PFSK-1 (cell line): ENCODE data around the gene FGGY.

Experiments used
- FOXP2 ChIP-seq: optimal IDR thresholded peaks from 2 replicates; pipeline ENCODE3; 2011; ENCODE audit warnings: borderline replicate concordance, control low read depth, inconsistent platforms; ENCODE audit not compliant: insufficient read depth; ENCODE audit errors: extremely low read length, extremely low read depth
- POLR2AphosphoS5 ChIP-seq: IDR thresholded peaks from 2 replicates; pipeline ENCODE4 v1.6.1; 2012; ENCODE audit warnings: low read depth, mild to moderate bottlenecking, control low read depth, low read length, moderate library complexity
- REST ChIP-seq, 2 experiments: IDR thresholded peaks; 2 replicates each; pipeline versions ENCODE4 v1.6.1 to v1.8.0; 2011 to 2012; ENCODE audit warnings: low read depth in 2 of 2, low read length in 2 of 2, control low read depth in 1 of 2, inconsistent platforms in 1 of 2, mild to moderate bottlenecking in 1 of 2, moderate library complexity in 1 of 2; ENCODE audit not compliant: insufficient read depth in 1 of 2
- SIN3A ChIP-seq: IDR thresholded peaks from 2 replicates; pipeline ENCODE4 v1.6.1; 2012; ENCODE audit warnings: mild to moderate bottlenecking, low read length, moderate library complexity, borderline replicate concordance; ENCODE audit not compliant: insufficient read depth
- TAF1 ChIP-seq: IDR thresholded peaks from 2 replicates; pipeline ENCODE4 v1.6.1; 2012; ENCODE audit warnings: low read length, control low read depth, borderline replicate concordance; ENCODE audit not compliant: insufficient read depth

Gene FGGY

GRCh38 chr1:59561796-59562195 lies 264.9 kb downstream of the FGGY start:
- TF ChIP-seq POLR2AphosphoS5 (no peak), TAF1 (no peak), SIN3A (no peak), REST (IDR thresholded peaks at IDR 0.05; ENCODE audit: insufficient read depth in 1 of 2, low read depth in 2 of 2, low read length in 2 of 2) (no peak), FOXP2 (no peak)

GRCh38 chr1:59564192-59564891 lies 267.4 kb downstream of the FGGY start:
- no peak for TF ChIP-seq POLR2AphosphoS5
- no peak for TF ChIP-seq FOXP2
- TF ChIP-seq SIN3A = no peak
- TF ChIP-seq TAF1 = no peak
- TF ChIP-seq REST (IDR thresholded peaks at IDR 0.05; ENCODE audit: insufficient read depth in 1 of 2, low read depth in 2 of 2, low read length in 2 of 2) = no peak

- no peak for TF ChIP-seq REST (IDR thresholded peaks at IDR 0.05; ENCODE audit: insufficient read depth in 1 of 2, low read depth in 2 of 2, low read length in 2 of 2)
- TF ChIP-seq TAF1 = no peak
- no peak for TF ChIP-seq SIN3A
- TF ChIP-seq POLR2AphosphoS5 = no peak
- no peak for TF ChIP-seq FOXP2
Measured at GRCh38 chr1:59565611-59566410, 268.9 kb downstream of the FGGY start.

DNA sequence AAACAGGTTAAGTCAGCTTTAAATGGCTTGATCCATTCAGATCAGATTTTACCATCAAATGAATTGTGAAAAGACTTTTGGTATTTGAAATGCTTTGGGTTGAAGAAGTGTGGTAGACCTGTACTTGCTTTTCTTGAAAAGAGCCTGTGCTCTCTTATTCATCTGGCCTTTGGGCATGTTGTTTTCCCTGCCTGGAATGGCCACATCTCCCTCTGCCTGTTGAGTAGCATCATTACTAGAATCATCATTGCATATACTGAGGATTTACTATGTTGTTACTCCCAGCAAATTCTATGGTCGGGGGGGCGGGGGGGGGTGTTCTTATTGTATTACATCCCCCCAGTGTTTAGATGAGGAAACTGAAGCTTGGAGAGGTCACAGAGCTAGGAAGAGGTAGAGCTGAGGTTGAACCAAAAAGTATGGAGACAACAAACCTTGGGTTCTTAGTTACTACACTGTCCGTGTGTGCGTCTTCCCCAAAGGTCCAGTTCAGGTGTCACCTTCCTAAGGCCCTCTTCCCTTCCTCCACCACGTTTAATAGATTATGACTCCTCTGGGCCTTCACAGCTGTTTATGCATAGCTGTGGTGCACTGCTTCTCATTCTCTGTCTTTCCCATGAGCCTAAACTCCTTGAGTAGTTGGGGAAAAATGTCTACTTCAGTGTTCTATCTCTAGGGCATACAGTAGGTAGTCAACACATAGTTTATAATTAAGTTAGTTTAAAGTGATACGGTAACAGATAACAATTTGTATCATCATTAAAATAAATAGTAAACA lies 271.5 kb downstream of the FGGY start:
- TF ChIP-seq POLR2AphosphoS5 (no peak), SIN3A (no peak), FOXP2 (no peak), REST (IDR thresholded peaks at IDR 0.05; ENCODE audit: insufficient read depth in 1 of 2, low read depth in 2 of 2, low read length in 2 of 2) (no peak), TAF1 (no peak)
